ENCODE measurements around the gene POLR2F.
"Not testable (repeated sequence)": the region's sequence is repeated elsewhere in the genome, so short reads cannot be mapped to it uniquely, and the experiment has no call there.

The POLR2F gene

GRCh38 chr22:37952629-37953028, 870 bp upstream of the POLR2F start:
- DNase-seq (ENCODE audit: low read depth in 1 of 2, low spot score in 1 of 2): not testable (repeated sequence)

DNA sequence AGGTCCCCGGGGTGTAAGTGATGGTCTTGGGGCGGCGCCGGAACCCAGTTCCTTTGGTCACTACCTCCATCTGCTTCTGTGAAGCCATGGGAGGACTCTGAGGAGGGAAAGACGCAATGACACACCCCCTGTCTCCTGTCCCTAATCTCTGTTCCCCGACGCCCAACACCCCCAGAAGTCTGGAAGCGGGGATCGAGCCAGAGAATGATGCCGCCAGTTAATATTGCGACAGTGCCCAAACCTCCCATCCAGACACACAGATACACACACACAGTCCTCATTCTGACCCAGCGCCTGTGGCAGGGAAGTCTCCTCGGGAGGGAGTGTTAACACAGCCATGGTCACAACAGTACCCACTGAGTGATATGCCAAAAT, 450 bp upstream of the POLR2F start:
- no peak for DNase-seq (ENCODE audit: low read depth in 1 of 2, low spot score in 1 of 2)

GRCh38 chr22:37954686-37955085, 1.2 kb downstream of the POLR2F start:
- DNase-seq (ENCODE audit: low read depth in 1 of 2, low spot score in 1 of 2): no peak

DNA sequence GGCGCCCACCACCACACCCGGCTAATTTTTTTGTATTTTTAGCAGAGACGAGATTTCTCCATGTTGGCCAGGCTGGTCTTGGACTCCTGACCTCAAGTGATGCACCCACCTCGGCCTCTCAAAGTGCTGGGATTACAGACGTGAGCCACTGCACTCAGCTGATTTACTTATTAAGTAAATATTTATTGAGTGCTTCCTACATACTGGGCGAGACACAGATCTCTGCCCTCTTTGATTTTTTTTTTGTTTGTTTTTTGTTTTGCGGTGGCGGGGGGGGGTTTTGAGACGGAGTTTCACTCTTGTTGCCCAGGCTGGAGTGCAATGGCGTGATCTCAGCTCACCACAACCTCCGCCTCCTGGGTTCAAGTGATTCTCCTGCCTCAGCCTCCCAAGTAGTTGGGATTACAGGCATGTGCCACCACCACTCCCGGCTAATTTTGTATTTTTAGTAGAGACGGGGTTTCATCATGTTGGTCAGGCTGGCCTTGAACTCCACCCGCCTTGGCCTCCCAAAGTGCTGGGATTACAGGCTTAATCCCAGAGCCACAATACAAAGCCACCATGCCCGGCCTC, 2.4 kb downstream of the POLR2F start:
- not testable (repeated sequence) for DNase-seq (ENCODE audit: low read depth in 1 of 2, low spot score in 1 of 2)

DNA sequence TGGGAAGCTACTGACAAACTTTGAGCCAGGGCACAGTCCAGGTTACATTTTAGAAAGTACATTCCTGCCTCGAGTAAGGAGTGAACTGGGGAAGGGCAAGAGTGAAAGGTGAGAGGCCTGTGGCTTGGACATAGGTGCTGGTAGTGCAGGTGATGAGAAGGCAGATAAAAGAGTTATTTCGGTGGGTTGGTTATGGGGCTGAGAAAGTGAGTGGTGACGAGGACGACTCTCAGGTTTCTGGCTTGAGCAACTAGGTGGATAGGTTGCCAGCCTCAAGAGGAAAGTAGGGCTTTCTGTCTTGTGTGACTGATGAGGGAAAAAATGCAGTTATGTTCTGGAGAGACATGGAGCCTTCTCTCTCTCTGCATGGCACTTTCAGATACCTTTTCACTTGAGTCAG, 3.7 kb downstream of the POLR2F start:
- DNase-seq (ENCODE audit: low read depth in 1 of 2, low spot score in 1 of 2): no peak

DNA sequence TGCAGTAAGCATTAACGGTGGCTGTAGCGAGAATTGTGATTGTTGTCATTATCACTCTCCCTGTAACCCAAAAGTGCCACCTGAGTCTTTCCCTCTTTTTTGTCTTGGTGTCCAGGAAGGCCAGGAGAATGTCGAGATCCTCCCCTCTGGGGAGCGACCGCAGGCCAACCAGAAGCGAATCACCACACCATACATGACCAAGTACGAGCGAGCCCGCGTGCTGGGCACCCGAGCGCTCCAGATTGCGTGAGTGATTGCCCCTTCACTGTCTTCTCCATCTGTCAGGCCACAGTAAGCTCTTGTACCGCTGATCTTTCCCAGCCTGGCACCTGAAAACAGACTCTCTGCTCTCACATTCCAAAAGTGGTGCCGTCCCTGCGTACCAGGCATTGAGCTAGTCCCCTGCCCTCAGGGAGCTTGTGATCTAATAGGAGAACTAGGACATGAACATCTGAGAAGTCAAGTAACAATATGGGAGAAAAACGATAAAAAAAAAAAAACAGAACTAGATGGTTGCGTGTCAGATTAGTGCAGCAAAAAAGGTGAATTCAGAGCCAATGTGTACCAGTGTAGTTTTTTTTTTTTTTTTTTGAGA, 5.8 kb downstream of the POLR2F start:
- DNase-seq (ENCODE audit: low read depth in 1 of 2, low spot score in 1 of 2): no peak

- no peak for DNase-seq (ENCODE audit: low read depth in 1 of 2, low spot score in 1 of 2)
Measured at GRCh38 chr22:37961062-37961461, 7.6 kb downstream of the POLR2F start.

GRCh38 chr22:37965940-37966664, 12.6 kb downstream of the POLR2F start:
- DNase-seq (ENCODE audit: low read depth in 1 of 2, low spot score in 1 of 2): no peak

- DNase-seq (ENCODE audit: low read depth in 1 of 2, low spot score in 1 of 2): no peak
Measured at GRCh38 chr22:37967147-37967546, 13.6 kb downstream of the POLR2F start.

- DNase-seq (ENCODE audit: low read depth in 1 of 2, low spot score in 1 of 2): no peak
Measured at GRCh38 chr22:37967637-37968451, 14.3 kb downstream of the POLR2F start.

- DNase-seq (ENCODE audit: low read depth in 1 of 2, low spot score in 1 of 2): no peak
Measured at GRCh38 chr22:37968452-37969251, 15.2 kb downstream of the POLR2F start.

- no peak for DNase-seq (ENCODE audit: low read depth in 1 of 2, low spot score in 1 of 2)
Measured at GRCh38 chr22:37970864-37971263, 17.4 kb downstream of the POLR2F start.

GRCh38 chr22:37971475-37972434, 18.3 kb downstream of the POLR2F start:
- DNase-seq (ENCODE audit: low read depth in 1 of 2, low spot score in 1 of 2): no peak

DNA sequence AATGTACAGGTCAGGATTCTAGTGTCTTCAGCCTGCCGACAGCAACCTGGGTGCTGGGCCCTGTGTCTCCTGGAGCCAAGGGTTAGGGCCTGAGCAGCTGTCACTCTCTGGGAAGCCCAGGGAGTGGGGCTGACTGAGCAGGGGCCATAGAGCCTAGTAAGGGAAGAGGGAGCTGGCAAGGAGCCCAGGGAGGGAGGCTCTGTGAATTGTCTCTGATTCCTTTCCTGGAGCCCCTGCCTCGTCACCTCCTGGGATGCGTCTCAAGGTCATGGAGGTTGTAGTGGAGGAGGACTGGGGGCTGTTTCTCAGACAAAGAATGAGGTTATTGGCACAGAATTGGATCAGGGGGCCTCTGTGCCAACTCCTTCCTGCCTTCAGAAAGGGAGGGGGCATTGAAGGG, 19.0 kb downstream of the POLR2F start:
- no peak for DNase-seq (ENCODE audit: low read depth in 1 of 2, low spot score in 1 of 2)

DNA sequence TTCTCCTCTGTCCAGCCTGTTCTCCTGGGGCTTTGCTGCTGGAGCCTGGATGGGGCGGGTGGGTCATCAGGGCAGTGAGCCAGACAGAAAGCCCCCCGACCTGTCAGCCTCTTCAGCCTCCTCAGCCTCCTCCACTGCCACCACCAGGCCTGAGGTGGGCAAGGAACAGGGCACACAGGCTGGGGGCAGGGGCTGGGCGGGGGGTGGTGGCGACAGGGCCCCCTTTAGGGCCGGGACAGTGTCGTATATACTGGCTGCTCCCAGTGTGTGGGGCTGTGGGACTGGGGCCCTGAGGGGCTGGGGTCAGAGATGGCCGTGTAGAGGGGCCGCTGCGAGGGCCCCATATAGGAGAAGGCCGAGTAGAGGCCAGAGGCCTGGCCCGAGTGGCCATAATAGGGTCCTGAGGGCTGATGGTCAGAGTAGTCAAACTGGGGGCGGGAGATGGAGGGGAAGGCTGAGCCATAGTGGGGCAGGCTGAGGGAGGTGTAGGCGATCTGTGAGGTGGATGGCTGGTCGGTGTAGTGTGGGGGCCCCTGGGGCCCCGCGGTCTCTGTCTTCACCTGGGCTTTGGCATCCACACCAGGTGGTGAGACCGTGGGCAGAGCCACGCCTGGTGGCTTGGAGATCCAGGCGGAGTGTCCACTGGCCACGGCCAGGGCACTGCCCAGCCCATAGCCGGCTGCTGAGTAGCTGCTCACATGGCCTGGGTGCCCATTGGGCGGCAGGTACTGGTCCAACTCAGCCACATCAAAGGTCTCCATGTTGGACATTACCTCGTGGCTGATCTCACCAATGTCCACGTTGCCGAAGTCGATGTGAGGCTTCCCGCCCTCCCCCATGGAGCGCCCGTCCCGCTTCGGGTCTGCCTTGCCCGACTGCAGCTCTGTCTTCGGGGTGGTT, 20.0 kb downstream of the POLR2F start:
- DNase-seq (ENCODE audit: low read depth in 1 of 2, low spot score in 1 of 2): no peak

GRCh38 chr22:37975153-37975552, 21.7 kb downstream of the POLR2F start:
- DNase-seq (ENCODE audit: low read depth in 1 of 2, low spot score in 1 of 2): no peak

DNA sequence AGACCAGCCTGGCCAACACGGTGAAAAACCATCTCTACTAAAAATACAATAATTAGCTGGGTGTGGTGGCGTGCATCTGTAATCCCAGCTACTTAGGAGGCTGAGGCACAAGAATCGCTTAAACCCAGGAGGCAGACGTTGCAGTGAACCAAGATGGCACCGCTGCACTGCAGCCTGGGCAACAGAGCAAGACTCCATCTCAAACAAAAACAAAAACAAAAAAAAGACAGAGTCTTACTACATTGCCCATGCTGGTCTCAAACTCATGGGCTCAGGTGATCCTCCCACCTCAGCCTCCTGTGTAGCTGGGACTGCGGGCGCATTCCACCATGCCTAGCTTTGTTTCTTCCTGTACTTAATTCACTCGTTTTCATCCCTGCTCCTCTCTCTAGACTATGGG, 22.5 kb downstream of the POLR2F start:
- DNase-seq (ENCODE audit: low read depth in 1 of 2, low spot score in 1 of 2): not testable (repeated sequence)

DNA sequence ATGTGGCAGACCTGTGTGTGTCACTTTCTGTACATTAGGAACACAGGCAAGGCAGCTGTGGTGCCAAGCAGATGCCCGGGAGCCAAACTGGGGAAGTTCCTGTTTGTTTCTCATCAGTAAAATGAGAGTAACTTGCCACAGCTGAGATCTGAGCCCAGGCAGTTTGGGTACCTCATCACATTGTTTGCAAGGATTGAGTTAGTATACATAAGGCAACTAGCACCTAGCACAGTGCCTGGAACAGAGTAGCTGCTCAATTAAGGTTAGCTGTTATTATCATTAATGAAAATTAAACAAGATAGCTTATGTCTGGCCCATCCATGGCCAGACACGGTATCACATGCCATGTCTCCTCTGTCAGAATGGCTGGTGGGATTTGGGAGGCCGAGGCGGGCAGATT, 23.0 kb downstream of the POLR2F start:
- DNase-seq (ENCODE audit: low read depth in 1 of 2, low spot score in 1 of 2): no peak

DNA sequence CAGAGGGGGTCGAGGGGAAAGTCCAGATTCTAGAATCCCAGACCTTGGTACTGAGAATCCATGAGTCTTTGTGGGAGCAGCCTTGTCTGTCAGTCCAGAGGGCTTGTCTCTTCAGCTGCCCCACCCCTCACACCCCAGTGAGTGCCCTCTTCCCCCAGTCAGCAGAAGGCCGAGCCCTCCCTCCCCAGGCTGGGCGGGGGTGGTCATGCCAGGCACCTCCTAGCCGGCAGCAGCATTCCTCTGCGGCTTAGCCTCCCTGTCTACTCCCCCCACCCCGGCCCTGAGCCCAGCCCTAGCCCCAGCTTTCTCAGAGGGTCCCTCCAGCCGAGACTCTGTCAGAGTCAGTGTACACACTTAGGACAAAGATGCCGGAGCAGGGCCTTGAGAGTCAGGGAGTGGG, 26.3 kb downstream of the POLR2F start:
- DNase-seq (ENCODE audit: low read depth in 1 of 2, low spot score in 1 of 2): no peak

All from stimulated activated CD4-positive, alpha-beta T cell treated with anti-CD3 and anti-CD28 coated beads, Interleukin-15, amount 100 ng/mL, for 1 hour (primary cell).